Type B pancreatic cell (in vitro differentiated cells): Measurements from ENCODE around the gene REXO4. TPM values are rescaled to one million over a fixed set of nuclear protein-coding genes. Genes with fewer than 3 reads are reported as not detected.

Experiments
- DNase-seq: peaks from one replicate; pipeline ENCODE4 v3.0.0; 2021; ENCODE audit warnings: mixed read lengths; ENCODE audit not compliant: unreplicated experiment; ENCODE audit errors: extremely low spot score
- H3K27ac Mint-ChIP-seq: 2 replicates; pipeline ENCODE4 v1.8.0; 2021; ENCODE audit warnings: mild to moderate bottlenecking, mixed read lengths
- H3K27me3 Mint-ChIP-seq: 2 replicates; pipeline ENCODE4 v1.8.0; 2021; ENCODE audit warnings: mixed read lengths
- H3K36me3 Mint-ChIP-seq: 2 replicates; pipeline ENCODE4 v1.8.0; 2021; ENCODE audit warnings: mixed read lengths
- H3K4me1 Mint-ChIP-seq: one replicate; pipeline ENCODE4 v1.8.0; 2021; ENCODE audit warnings: mixed read lengths; ENCODE audit not compliant: unreplicated experiment
- H3K4me3 Mint-ChIP-seq: 2 replicates; pipeline ENCODE4 v1.8.0; 2021; ENCODE audit warnings: mild to moderate bottlenecking, mixed read lengths
- H3K9me3 Mint-ChIP-seq: 2 replicates; pipeline ENCODE4 v1.8.0; 2021; ENCODE audit warnings: mixed read lengths
- total RNA-seq: library from RNA; stranded (reverse); gene quantifications from 2 replicates; pipeline ENCODE4 v1.2.1, GENCODE V29; 2021; ENCODE audit warnings: low replicate concordance
- TF ChIP-seq, protein P1 (sequence below): fragments of 200-600 bp; sonication (generic); conservative IDR thresholded peaks from 2 replicates; pipeline ENCODE4 v1.5.0; 2021; ENCODE audit warnings: antibody characterized with exemption, mild to moderate bottlenecking

Gene REXO4
- total RNA-seq, 1 donor from 2014 or later = 26.5 TPM

DNA sequence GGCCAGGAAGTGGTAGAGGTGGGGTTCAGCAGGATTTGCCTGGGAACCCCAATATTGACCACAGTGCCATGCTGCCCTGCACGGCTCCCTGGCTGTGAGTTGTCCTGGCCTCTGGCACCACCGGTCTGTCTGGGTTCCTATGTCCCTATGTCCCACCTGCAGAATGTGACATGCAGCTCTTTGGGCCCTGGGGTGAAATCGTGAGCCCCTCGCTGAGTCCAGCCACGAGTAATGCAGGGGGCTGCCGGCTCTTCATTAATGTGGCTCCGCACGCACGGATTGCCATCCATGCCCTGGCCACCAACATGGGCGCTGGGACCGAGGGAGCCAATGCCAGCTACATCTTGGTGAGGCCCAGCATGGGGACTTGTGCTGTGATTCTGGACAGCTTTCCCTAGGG lies 39.9 kb upstream of the REXO4 start:
- TF ChIP-seq, protein P1, sequence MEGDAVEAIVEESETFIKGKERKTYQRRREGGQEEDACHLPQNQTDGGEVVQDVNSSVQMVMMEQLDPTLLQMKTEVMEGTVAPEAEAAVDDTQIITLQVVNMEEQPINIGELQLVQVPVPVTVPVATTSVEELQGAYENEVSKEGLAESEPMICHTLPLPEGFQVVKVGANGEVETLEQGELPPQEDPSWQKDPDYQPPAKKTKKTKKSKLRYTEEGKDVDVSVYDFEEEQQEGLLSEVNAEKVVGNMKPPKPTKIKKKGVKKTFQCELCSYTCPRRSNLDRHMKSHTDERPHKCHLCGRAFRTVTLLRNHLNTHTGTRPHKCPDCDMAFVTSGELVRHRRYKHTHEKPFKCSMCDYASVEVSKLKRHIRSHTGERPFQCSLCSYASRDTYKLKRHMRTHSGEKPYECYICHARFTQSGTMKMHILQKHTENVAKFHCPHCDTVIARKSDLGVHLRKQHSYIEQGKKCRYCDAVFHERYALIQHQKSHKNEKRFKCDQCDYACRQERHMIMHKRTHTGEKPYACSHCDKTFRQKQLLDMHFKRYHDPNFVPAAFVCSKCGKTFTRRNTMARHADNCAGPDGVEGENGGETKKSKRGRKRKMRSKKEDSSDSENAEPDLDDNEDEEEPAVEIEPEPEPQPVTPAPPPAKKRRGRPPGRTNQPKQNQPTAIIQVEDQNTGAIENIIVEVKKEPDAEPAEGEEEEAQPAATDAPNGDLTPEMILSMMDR = no peak
- DNase-seq = no peak
- no peaks in the 10 kb centered on the region for H3K36me3 Mint-ChIP-seq
- H3K27ac Mint-ChIP-seq = no peak overlapping the region
- no peaks in the 10 kb centered on the region for H3K9me3 Mint-ChIP-seq
- H3K27me3 Mint-ChIP-seq = no peaks in the 10 kb centered on the region
- no peak overlapping the region for H3K4me3 Mint-ChIP-seq
- H3K4me1 Mint-ChIP-seq = peaks cover 14% of the 10 kb centered on the region

DNA sequence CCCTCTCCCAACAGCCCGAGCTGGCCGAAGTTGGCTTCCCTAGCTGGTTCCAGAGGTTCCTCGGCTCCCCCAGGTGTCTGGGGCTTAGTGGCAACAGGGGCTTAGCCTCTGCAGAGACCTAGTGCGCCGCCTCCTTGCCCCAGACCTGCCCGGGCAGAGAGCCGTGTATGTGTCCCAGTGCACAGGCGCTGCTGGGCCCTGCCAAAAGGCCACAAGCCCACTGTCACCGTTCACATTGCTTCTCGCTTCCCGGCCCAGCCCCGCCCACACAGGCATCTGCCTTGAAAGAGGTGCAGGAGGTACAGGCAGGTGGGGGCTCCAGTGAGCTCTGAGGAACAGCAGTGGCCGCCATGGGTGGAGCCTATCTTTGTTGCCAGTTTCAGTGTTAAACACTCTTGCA lies 39.4 kb upstream of the REXO4 start:
- no peaks in the 10 kb centered on the region for H3K9me3 Mint-ChIP-seq
- no peak overlapping the region for H3K27ac Mint-ChIP-seq
- no peaks in the 10 kb centered on the region for H3K36me3 Mint-ChIP-seq
- H3K27me3 Mint-ChIP-seq = no peaks in the 10 kb centered on the region
- TF ChIP-seq, protein P1 = no peak
- no peak for DNase-seq
- H3K4me1 Mint-ChIP-seq = peaks cover 14% of the 10 kb centered on the region
- H3K4me3 Mint-ChIP-seq = no peak overlapping the region

DNA sequence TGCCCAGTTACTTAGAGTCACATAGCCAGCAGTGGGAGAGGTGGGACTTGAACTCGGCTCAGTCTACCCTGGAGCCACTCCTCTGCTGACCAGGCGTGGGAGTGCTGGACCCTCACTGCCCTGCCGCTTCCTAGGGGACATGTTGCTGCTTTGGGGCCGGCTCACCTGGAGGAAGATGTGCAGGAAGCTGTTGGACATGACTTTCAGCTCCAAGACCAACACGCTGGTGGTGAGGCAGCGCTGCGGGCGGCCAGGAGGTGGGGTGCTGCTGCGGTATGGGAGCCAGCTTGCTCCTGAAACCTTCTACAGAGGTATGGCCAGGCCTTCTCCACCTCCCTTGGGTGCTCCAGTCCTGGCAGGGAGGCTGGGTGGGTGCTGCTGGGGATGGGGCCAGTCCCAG lies 38.6 kb upstream of the REXO4 start:
- peaks cover 10% of the 10 kb centered on the region for H3K4me1 Mint-ChIP-seq
- H3K4me3 Mint-ChIP-seq = no peak overlapping the region

DNA sequence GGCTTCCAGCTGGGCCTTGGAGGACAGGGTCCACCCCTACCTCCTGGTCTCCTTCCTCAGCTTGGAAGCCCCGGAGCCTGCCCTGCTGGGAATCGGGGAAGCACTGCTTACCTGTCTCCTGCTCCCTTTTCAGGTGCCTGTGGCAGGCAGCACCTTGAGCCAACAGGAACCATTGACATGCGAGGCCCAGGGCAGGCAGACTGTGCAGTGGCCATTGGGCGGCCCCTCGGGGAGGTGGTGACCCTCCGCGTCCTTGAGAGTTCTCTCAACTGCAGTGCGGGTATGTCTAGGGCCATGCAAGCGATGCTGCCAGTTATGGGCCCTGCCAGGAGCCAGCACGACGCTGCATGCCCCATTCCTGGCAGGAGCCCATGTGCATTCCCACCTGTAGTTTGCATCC lies 38.1 kb upstream of the REXO4 start:
- peaks cover 6% of the 10 kb centered on the region for H3K4me1 Mint-ChIP-seq
- H3K27me3 Mint-ChIP-seq = no peaks in the 10 kb centered on the region
- H3K4me3 Mint-ChIP-seq = no peak overlapping the region
- TF ChIP-seq, protein P1 = no peak
- H3K9me3 Mint-ChIP-seq = no peaks in the 10 kb centered on the region
- no peak overlapping the region for H3K27ac Mint-ChIP-seq
- H3K36me3 Mint-ChIP-seq = no peaks in the 10 kb centered on the region
- no peak for DNase-seq

More for the DNA sequence above, 38.6 kb upstream of the REXO4 start:
- H3K9me3 Mint-ChIP-seq = no peaks in the 10 kb centered on the region
- no peak for DNase-seq
- H3K36me3 Mint-ChIP-seq = no peaks in the 10 kb centered on the region
- no peaks in the 10 kb centered on the region for H3K27me3 Mint-ChIP-seq
- TF ChIP-seq, protein P1 = no peak
- no peak overlapping the region for H3K27ac Mint-ChIP-seq

DNA sequence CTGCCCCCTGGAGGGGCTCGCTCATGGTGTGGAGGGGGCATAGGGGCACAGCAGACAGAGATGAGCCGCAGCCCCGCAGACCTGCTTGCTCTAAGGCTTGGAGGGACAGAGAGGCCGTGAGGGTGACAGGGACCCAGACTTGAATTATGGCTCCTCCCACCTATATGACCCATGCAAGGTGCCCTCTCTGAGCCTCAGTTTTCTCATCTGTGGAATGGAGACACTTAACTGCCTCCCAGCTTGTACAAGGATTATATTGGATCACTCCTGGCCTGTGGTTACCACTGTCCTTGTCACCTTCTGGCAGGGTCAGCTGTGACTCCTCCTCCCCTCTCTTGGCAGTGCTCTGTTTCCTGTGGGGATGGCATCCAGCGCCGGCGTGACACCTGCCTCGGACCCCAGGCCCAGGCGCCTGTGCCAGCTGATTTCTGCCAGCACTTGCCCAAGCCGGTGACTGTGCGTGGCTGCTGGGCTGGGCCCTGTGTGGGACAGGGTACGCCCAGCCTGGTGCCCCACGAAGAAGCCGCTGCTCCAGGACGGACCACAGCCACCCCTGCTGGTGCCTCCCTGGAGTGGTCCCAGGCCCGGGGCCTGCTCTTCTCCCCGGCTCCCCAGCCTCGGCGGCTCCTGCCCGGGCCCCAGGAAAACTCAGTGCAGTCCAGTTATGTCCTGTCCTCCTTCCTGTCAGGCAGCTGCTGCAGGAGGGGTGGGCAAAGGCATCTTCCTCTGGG lies 37.3 kb upstream of the REXO4 start:
- no peak overlapping the region for H3K4me3 Mint-ChIP-seq
- H3K4me1 Mint-ChIP-seq = peaks cover 5% of the 10 kb centered on the region
- no peak overlapping the region for H3K27ac Mint-ChIP-seq
- no peaks in the 10 kb centered on the region for H3K27me3 Mint-ChIP-seq
- H3K9me3 Mint-ChIP-seq = no peaks in the 10 kb centered on the region
- DNase-seq = no peak
- H3K36me3 Mint-ChIP-seq = no peaks in the 10 kb centered on the region
- TF ChIP-seq, protein P1 = no peak
